Thymus (tissue), 11 donors: ENCODE results near the gene MAP3K10. TPM values are rescaled to one million over a fixed set of nuclear protein-coding genes. Genes with fewer than 3 reads are reported as not detected.
"Not testable (repeated sequence)": the region's sequence is repeated elsewhere in the genome, so short reads cannot be mapped to it uniquely, and the experiment has no call there.

Experiments
- DNase-seq, 9 donors: peaks; one replicate each; pipeline ENCODE4 v3.0.0-alpha.2; 2013; ENCODE audit warnings: low spot score in 9 of 9, low read depth in 6 of 9, missing footprints in 1 of 9
- H3K27ac ChIP-seq, 2 donors: one replicate each; pipeline ENCODE4 v1.5.1; 2013; ENCODE audit warnings: control low read depth in 1 of 2, low read depth in 1 of 2, low read length in 1 of 2, mild to moderate bottlenecking in 1 of 2, moderate library complexity in 1 of 2
- H3K27me3 ChIP-seq, 2 donors: one replicate each; pipeline ENCODE4 v1.5.1; 2013; ENCODE audit warnings: low read length in 1 of 2; ENCODE audit not compliant: control insufficient read depth in 2 of 2, insufficient read depth in 1 of 2
- H3K36me3 ChIP-seq, 2 donors: one replicate each; pipeline ENCODE4 v1.5.1; 2013; ENCODE audit warnings: low read length in 1 of 2, mild to moderate bottlenecking in 1 of 2, moderate library complexity in 1 of 2; ENCODE audit not compliant: control insufficient read depth in 2 of 2, insufficient read depth in 2 of 2
- H3K4me1 ChIP-seq, 2 donors: one replicate each; pipeline ENCODE4 v1.5.1; 2013; ENCODE audit warnings: low read length in 2 of 2; ENCODE audit not compliant: control insufficient read depth in 2 of 2, insufficient read depth in 2 of 2
- H3K4me3 ChIP-seq, 2 donors: one replicate each; pipeline ENCODE4 v1.5.1; 2013; ENCODE audit warnings: low read length in 2 of 2, control low read depth in 1 of 2, mild to moderate bottlenecking in 1 of 2
- H3K9me3 ChIP-seq, 2 donors: one replicate each; pipeline ENCODE4 v1.5.1; 2013; ENCODE audit warnings: low read length in 1 of 2, mild to moderate bottlenecking in 1 of 2; ENCODE audit not compliant: control insufficient read depth in 2 of 2, insufficient read depth in 1 of 2
- WGBS: extraction: QIAGEN DNeasy Blood & Tissue Kit; methylation state at CpG from one replicate; pipeline ENCODE4 v1.1.7; 2013; 5-methylcytosine and 5-hydroxymethylcytosine counted together
- polyA plus RNA-seq: library from polyadenylated mRNA; stranded (reverse); fragments of 200-250 nt; gene quantifications from one replicate; pipeline ENCODE4 v1.2.3, GENCODE V29; 2013
- total RNA-seq: library from RNA; stranded (reverse); fragments of 120-200 nt; gene quantifications from one replicate; pipeline ENCODE4 v1.2.4, GENCODE V29; 2013
- donor health status: healthy.

The MAP3K10 gene
- total and polyA plus RNA-seq, 2 donors = 4.8 to 10.8 TPM

DNA sequence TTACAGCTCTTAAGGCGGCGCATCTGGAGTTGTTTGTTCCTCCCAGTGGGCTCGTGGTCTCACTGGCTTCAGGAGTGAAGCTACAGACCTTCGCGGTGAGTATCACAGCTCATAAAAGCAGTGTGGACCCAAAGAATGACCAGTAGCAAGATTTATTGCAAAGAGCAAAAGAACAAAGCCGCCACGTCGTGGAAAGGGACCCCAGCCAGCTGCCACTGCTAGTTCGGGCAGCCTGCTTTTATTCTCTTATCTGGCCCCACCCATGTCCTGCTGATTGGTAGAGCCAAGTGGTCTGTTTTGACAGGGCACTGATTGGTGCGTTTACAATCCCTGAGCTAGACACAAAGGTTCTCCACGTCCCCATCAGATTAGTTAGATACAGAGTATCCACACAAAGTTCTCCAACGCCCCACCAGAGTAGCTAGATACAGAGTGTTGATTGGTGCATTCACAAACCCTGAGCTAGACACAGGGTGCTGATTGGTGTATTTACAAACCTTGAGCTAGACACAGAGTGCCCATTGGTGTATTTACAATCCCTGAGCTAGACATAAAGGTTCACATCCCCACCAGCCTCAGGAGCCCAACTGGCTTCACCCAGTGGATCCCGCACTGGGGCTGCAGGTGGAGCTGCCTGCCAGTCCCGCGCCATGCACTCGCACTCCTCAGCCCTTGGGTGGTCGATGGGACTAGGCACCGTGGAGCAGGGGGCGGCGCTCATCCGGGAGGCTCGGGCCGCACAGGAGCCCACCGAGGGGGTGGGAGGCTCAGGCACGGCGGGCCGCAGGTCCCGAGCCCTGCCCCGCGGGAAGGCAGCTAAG lies 21.5 kb upstream of the MAP3K10 start:
- not testable (repeated sequence) for H3K9me3 ChIP-seq, H3K27ac ChIP-seq, H3K27me3 ChIP-seq, DNase-seq, H3K36me3 ChIP-seq, H3K4me3 ChIP-seq, H3K4me1 ChIP-seq
- WGBS = 90% methylated on average over 30 of the region's 30 CpGs

DNA sequence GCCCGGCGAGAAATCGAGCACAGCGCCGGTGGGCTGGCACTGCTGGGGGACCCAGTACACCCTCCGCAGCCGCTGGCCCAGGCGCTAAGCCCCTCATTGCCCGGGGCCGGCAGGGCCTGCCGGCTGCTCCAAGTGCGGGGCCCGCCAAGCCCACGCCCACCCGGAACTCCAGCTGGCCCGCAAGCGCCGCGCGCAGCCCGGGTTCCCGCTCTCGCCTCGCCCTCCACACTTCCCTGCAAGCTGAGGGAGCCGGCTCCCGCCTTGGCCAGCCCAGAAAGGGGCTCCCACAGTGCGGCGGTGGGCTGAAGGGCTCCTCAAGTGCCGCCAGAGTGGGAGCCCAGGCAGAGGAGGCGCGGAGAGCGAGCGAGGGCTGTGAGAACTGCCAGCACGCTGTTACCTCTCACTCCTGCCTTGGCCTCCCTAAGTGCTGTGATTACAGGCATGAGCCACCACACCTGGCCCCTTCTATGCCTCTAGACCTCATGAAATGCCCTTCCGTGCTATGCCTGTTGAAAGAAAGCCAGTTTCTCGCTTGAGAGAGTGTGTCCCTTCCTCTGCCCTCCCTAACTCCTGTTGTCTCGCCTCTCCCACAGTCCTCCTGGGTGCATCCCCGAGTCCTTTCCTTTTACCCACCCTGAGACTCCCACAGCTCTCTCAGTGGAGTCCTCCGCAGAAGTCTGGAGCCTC lies 20.8 kb upstream of the MAP3K10 start:
- not testable (repeated sequence) for H3K27me3 ChIP-seq, DNase-seq, H3K4me1 ChIP-seq, H3K9me3 ChIP-seq, H3K4me3 ChIP-seq, H3K36me3 ChIP-seq
- H3K27ac ChIP-seq = peak overlapping the region in 1 of 2 donors; percentile 69
- WGBS = 89% methylated on average over 34 of the region's 39 CpGs

DNA sequence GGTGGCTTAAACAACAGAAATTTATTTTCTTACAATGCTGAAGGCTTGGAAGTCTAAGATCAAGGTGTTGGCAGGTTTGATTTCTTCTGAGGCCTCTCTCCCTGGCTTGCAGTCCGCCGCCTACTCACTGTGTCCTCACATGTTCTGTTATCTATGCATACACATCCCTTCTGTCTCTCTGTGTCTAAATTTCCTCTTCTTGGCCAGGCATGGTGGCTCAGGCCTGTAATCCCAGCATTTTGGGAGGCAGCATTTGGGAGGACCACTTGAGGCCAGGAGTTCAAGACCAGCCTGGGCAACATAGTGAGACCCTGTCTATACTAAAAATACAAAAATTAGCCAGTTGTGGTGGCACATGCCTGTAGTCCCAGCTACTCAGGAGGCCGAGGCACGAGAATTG lies 19.9 kb upstream of the MAP3K10 start:
- WGBS = 95% methylated on average over 4 of the region's 4 CpGs

DNA sequence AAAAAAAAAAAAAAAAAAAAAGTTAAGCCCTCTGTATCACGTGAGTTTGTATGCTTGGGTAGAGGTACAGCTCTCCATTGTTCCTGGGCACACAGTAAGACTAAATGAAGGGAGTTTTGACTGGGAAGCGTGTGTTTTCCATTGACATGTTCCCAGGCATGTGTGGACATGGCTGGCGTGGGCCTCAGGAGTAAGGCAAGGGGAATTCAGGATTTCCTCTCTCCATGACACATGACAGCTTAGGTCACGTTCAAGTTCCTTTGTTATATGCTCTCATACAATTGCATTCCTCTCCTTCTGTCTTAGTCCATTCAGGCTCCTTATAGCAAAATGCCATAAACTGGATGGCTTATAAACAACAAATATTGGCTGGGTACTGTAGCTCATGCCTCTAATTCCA lies 17.1 kb upstream of the MAP3K10 start:
- Histone ChIP-seq H3K4me3 (no peak overlapping the region), H3K9me3 (no peaks in the 10 kb centered on the region), H3K4me1 (no peaks in the 10 kb centered on the region), H3K27me3 (no peaks in the 10 kb centered on the region), H3K36me3 (no peaks in the 10 kb centered on the region), H3K27ac (no peak overlapping the region)
- DNase-seq = no peak
- WGBS = 89% methylated on average over 4 of the region's 4 CpGs

More for the DNA sequence above, 19.9 kb upstream of the MAP3K10 start:
- H3K4me3 ChIP-seq, H3K4me1 ChIP-seq, DNase-seq, H3K36me3 ChIP-seq, H3K27me3 ChIP-seq, H3K9me3 ChIP-seq: not testable (repeated sequence)
- H3K27ac ChIP-seq = peak overlapping the region in 1 of 2 donors; percentile 37

DNA sequence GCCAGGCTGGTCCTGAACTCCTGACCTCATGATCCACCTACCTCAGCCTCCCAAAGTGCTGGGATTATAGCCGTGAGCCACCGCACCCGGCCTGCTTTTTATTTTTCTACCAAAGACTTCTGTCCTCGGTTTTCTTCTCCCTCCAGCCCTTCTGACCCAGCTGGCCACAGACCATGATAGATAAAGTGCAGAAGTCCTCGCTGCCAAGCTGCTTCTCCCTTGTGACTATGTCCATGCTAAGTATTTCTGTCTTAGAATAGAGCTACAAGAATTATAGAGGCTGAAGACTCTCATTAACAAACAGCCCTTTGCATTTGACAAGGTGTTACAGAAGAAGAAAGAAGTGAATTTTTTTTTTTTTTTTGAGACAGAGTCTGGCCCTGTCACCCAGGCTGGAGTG lies 15.4 kb upstream of the MAP3K10 start:
- Histone ChIP-seq H3K4me1 (no peaks in the 10 kb centered on the region), H3K27me3 (no peaks in the 10 kb centered on the region), H3K27ac (no peak overlapping the region), H3K9me3 (no peaks in the 10 kb centered on the region), H3K4me3 (no peak overlapping the region), H3K36me3 (no peaks in the 10 kb centered on the region)
- WGBS = 91% methylated on average over 5 of the region's 5 CpGs
- DNase-seq = no peak

DNA sequence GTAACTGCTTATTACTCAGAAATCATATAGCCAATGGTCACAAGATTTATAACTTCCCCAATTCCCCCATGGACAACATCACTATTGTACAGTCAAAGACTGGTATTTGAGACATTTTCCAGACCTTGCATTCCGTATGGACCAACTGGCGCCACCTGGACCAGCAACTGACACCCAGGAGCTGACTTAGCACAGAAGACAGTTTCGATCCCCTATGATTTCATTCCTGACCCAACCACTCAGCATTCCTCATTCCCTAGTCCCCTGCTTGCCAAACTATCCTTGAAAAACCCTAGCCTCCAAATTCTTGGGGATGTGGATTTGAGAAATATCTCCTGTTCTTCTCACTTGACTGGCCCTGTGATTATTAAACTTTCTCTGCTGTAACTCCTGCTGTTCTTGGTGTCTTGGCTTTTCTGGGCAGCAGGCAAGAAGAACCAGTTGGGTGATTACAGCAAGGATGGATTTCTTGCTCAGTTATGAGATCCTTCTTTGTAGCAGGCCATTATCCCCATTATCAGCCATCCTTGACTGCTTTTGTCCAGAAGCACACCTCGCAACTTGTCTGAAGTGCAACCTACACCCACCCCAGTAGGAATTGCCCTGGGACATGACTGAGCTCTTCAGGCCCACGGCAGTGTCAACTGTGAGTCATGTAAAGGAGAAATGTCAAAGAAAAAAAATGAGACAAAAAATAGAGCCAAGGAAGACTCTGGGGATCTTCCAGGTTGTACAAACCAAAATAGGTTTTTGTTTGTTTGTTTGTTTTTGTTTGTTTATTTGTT lies 13.7 kb upstream of the MAP3K10 start:
- no peaks in the 10 kb centered on the region for H3K27me3 ChIP-seq
- 93% methylated on average over 5 of the region's 5 CpGs for WGBS
- H3K9me3 ChIP-seq = no peaks in the 10 kb centered on the region
- H3K4me3 ChIP-seq = no peak overlapping the region
- no peak overlapping the region for H3K27ac ChIP-seq
- H3K4me1 ChIP-seq = no peaks in the 10 kb centered on the region
- DNase-seq = no peak
- H3K36me3 ChIP-seq = no peaks in the 10 kb centered on the region

DNA sequence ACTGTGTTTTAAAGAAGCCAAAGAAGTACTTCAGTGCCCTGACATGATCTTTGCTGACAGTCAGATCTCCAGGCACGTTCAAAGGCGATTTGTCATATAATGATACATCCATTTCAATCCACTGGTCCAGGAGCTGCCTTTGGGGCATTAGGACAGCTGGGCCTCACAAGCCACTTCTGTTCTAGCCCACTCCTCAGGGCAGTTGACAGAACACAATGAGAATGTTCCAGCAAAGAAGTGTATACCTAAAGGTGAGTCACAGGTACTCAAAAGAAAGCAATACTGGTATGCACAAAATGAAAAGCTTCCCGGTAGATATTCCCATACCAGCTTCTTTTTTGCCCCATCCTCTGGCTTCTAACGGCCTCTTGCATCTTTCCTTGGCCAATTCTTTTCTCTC lies 12.5 kb upstream of the MAP3K10 start:
- Histone ChIP-seq H3K27me3 (no peaks in the 10 kb centered on the region), H3K9me3 (no peaks in the 10 kb centered on the region), H3K4me1 (no peaks in the 10 kb centered on the region), H3K4me3 (no peak overlapping the region), H3K27ac (no peak overlapping the region), H3K36me3 (no peaks in the 10 kb centered on the region)
- WGBS = 91% methylated on average over 4 of the region's 4 CpGs
- DNase-seq = no peak

DNA sequence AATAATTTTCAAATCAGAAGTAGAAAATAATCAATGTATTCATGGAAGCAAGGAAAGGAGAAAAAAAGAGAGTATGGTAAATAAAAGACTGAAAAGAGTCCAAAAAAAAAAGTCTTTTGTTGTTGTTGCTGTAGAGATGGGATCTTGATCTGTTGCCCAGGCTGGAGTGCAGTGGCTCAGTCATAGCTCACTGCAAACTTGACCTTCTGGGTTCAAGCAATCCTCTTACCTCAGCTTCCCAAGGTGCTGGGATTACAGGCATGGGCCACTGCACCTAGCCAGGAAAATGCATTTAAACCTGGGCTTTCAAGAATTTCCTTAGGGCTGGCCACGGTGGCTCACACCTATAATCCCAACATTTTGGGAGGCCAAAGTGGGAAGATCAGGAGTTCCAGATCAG lies 7.0 kb upstream of the MAP3K10 start:
- no peaks in the 10 kb centered on the region for H3K36me3 ChIP-seq
- H3K4me1 ChIP-seq = no peaks in the 10 kb centered on the region
- peaks cover 0 to 8% of the 10 kb centered on the region in 2 donors for H3K27me3 ChIP-seq
- no peak overlapping the region for H3K27ac ChIP-seq
- 89% methylated on average over 1 of the region's 1 CpG for WGBS
- no peaks in the 10 kb centered on the region for H3K9me3 ChIP-seq
- H3K4me3 ChIP-seq = no peak overlapping the region
- DNase-seq = no peak
